ENCODE measurements around the gene PIP5K1B. TPM values are rescaled to one million over a fixed set of nuclear protein-coding genes. Genes with fewer than 3 reads are reported as not detected.
"Not testable (repeated sequence)": the region's sequence is repeated elsewhere in the genome, so short reads cannot be mapped to it uniquely, and the experiment has no call there.

The PIP5K1B gene
- total RNA-seq, 1 donor from 2014 or later: 2.1 TPM

DNA sequence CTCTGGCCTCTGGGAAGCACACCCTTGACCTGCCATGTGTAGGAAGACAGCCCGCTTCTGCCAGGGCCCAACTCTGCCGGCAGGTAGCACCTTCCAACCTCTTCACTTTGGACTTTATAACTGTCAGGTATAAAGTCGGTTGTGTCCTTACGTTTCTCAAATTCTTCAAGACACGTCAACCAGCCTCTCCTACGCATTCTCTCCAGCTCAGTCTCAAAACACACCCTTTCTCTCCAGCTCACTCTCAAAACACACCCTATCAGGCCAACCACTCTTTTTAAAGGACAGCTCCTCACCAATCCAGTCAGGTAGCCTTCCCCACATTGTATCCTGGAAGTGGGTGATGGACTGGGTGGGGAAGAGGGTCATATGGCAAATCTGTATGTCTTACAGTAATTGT, 344.1 kb downstream of the PIP5K1B start:
- Histone ChIP-seq H3K4me3 (ENCODE audit: low read length in 3 of 3) (no peak overlapping the region), H3K36me3 (ENCODE audit: control insufficient read depth in 3 of 3, insufficient read depth in 3 of 3, low read length in 3 of 3) (peaks cover 19 to 32% (median 20%) of the 10 kb centered on the region in 3 donors), H3K9me3 (ENCODE audit: control insufficient read depth in 3 of 3, low read length in 3 of 3) (no peaks in the 10 kb centered on the region), H3K4me1 (ENCODE audit: control insufficient read depth in 3 of 3, insufficient read depth in 3 of 3, low read length in 3 of 3) (peaks cover 7% of the 10 kb centered on the region in 3 donors), H3K9ac (ENCODE audit: low read depth in 1 of 3, low read length in 3 of 3) (no peak overlapping the region), H3K27me3 (ENCODE audit: control insufficient read depth in 3 of 3, insufficient read depth in 3 of 3, low read length in 3 of 3) (no peaks in the 10 kb centered on the region), H3K27ac (ENCODE audit: low read depth, low read length) (no peak overlapping the region)

DNA sequence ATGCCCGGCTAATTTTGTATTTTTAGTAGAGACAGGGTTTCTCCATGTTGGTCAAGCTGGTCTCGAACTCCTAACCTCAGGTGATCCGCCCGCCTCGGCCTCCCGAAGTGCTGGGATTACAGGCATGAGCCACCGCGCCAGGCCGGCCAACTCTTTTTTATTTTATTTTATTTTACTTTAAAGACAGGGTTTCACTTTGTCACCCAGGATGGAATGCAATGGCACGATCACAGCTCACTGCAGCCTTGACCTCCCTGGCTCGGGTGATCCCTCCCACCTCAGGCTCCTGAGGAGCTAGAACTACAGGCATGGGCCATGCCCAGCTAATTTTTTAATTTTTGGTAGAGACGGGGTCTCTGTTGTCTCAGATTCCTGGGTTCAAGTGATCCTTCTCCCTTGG, 345.9 kb downstream of the PIP5K1B start:
- H3K27ac ChIP-seq (ENCODE audit: low read depth, low read length); H3K9ac ChIP-seq (ENCODE audit: low read depth in 1 of 3, low read length in 3 of 3); H3K4me3 ChIP-seq (ENCODE audit: low read length in 3 of 3); H3K4me1 ChIP-seq (ENCODE audit: control insufficient read depth in 3 of 3, insufficient read depth in 3 of 3, low read length in 3 of 3); H3K9me3 ChIP-seq (ENCODE audit: control insufficient read depth in 3 of 3, low read length in 3 of 3); H3K27me3 ChIP-seq (ENCODE audit: control insufficient read depth in 3 of 3, insufficient read depth in 3 of 3, low read length in 3 of 3): not testable (repeated sequence)
- peaks cover 19 to 35% (median 23%) of the 10 kb centered on the region in 3 donors for H3K36me3 ChIP-seq (ENCODE audit: control insufficient read depth in 3 of 3, insufficient read depth in 3 of 3, low read length in 3 of 3)

DNA sequence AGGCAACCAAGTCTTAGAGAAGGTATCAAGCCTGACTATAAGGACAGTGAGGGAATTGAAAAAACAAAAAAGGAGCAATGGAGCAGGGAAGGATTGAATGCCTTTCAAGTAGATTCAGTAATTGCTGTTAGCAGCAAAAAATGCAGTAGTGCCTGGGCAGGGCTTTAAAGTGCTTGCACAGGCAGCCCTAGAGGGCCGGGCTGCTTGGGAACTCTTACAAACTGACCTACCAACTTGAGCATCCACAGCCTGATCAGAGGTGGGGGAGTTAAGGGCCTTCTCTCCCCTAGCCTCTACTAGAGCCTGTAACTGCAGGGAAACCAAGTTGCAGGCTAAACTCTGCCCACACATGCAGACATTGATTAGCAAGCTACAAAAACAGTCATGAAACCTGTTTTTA, 349.9 kb downstream of the PIP5K1B start:
- H3K27ac ChIP-seq (ENCODE audit: low read depth, low read length): no peak overlapping the region
- peaks cover 0 to 23% (median 11%) of the 10 kb centered on the region in 3 donors for H3K36me3 ChIP-seq (ENCODE audit: control insufficient read depth in 3 of 3, insufficient read depth in 3 of 3, low read length in 3 of 3)
- no peak overlapping the region for H3K9ac ChIP-seq (ENCODE audit: low read depth in 1 of 3, low read length in 3 of 3)
- H3K4me1 ChIP-seq (ENCODE audit: control insufficient read depth in 3 of 3, insufficient read depth in 3 of 3, low read length in 3 of 3): no peaks in the 10 kb centered on the region
- H3K9me3 ChIP-seq (ENCODE audit: control insufficient read depth in 3 of 3, low read length in 3 of 3): no peaks in the 10 kb centered on the region
- H3K27me3 ChIP-seq (ENCODE audit: control insufficient read depth in 3 of 3, insufficient read depth in 3 of 3, low read length in 3 of 3): no peaks in the 10 kb centered on the region
- H3K4me3 ChIP-seq (ENCODE audit: low read length in 3 of 3): no peak overlapping the region

DNA sequence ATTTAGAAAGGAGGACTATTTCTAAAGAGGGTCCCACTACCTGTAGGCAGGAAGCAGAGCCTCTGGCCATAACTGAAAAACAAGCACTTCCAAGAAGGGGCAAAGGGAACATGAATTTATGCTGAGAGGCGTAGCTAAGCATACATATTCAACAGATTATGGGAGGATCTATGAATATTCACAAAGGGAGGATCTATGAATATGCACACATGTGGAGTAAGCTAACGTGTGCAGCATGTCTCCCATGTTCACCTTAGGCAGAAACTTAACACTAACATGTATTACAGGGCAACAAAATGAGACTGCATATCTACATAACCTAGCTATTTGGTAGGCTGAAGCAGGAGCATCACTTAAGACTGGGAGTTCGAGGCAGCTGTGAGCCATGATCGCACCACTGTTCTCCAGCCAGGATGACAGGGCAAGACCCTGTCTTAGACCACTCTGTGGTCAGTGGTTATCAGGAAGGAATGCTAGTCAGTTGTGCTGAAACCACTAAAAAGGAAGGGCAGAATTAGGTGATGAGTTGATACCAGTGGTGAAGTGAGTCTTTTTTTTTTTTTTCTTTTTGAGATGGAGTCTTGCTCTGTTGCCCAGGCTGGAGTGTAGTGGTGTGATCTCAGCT, 351.3 kb downstream of the PIP5K1B start:
- Histone ChIP-seq H3K4me1 (ENCODE audit: control insufficient read depth in 3 of 3, insufficient read depth in 3 of 3, low read length in 3 of 3) (no peaks in the 10 kb centered on the region), H3K4me3 (ENCODE audit: low read length in 3 of 3) (no peak overlapping the region)

DNA sequence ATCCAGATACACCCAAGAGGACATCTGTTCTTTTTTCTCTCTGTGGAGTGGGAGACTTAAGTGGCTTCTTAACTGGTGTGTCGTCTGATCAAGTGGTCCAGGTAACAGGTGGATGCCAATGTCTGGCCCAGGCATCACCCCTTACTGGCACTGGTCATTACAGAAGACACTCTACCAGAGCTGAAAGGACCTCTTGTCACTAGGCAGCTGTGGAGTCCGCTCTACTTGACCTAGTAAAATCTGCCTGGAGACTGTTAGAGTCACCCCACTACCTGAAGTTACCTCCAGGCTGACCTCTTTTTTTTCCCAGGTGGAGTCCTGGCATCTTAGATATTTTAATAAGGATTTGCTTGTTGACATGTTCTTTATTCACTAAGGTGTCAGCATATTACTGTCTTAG, 353.1 kb downstream of the PIP5K1B start:
- no peaks in the 10 kb centered on the region for H3K4me1 ChIP-seq (ENCODE audit: control insufficient read depth in 3 of 3, insufficient read depth in 3 of 3, low read length in 3 of 3)
- no peak overlapping the region for H3K27ac ChIP-seq (ENCODE audit: low read depth, low read length)
- H3K27me3 ChIP-seq (ENCODE audit: control insufficient read depth in 3 of 3, insufficient read depth in 3 of 3, low read length in 3 of 3): no peaks in the 10 kb centered on the region
- no peak overlapping the region for H3K4me3 ChIP-seq (ENCODE audit: low read length in 3 of 3)
- no peak overlapping the region for H3K9ac ChIP-seq (ENCODE audit: low read depth in 1 of 3, low read length in 3 of 3)
- no peaks in the 10 kb centered on the region for H3K9me3 ChIP-seq (ENCODE audit: control insufficient read depth in 3 of 3, low read length in 3 of 3)
- peaks cover 7 to 24% (median 11%) of the 10 kb centered on the region in 3 donors for H3K36me3 ChIP-seq (ENCODE audit: control insufficient read depth in 3 of 3, insufficient read depth in 3 of 3, low read length in 3 of 3)

More for the DNA sequence above, 351.3 kb downstream of the PIP5K1B start:
- H3K9me3 ChIP-seq (ENCODE audit: control insufficient read depth in 3 of 3, low read length in 3 of 3): no peaks in the 10 kb centered on the region
- no peaks in the 10 kb centered on the region for H3K27me3 ChIP-seq (ENCODE audit: control insufficient read depth in 3 of 3, insufficient read depth in 3 of 3, low read length in 3 of 3)
- no peak overlapping the region for H3K27ac ChIP-seq (ENCODE audit: low read depth, low read length)
- peaks cover 7 to 23% (median 11%) of the 10 kb centered on the region in 3 donors for H3K36me3 ChIP-seq (ENCODE audit: control insufficient read depth in 3 of 3, insufficient read depth in 3 of 3, low read length in 3 of 3)
- no peak overlapping the region for H3K9ac ChIP-seq (ENCODE audit: low read depth in 1 of 3, low read length in 3 of 3)

Small RNAs within 50 kb of the gene (small RNA-seq; reads per million reads assigned to genes)
- gene RNU6-820P: not detected

Other genes starting within 250 kb of the PIP5K1B start
- not detected for gene TMEM252, start 164.4 kb upstream of the PIP5K1B start, total RNA-seq

Data from skeletal muscle tissue (tissue), 5 donors.